Uterus (tissue), 4 donors: ENCODE data around the gene C1orf21. TPM values are rescaled to one million over a fixed set of nuclear protein-coding genes. Genes with fewer than 3 reads are reported as not detected.
A peak's percentile ranks its signal among the peaks of the same experiment; 100 is the strongest.

ENCODE experiments used
- DNase-seq, 2 donors: peaks; one replicate each; pipeline ENCODE4 v3.0.0-alpha.2; 2019 to 2020
- H3K27ac ChIP-seq, 2 donors: fragments of 200-600 bp; sonication (generic); 1 replicate in 1 of 2; 2 replicates in 1 of 2; pipeline ENCODE4 v1.5.1; 2016 to 2018
- H3K27me3 ChIP-seq, 2 donors: fragments of 200-600 bp; sonication (generic); one replicate each; pipeline ENCODE4 v1.5.1; 2018 to 2019; ENCODE audit warnings: control low read depth in 1 of 2
- H3K36me3 ChIP-seq, 2 donors: fragments of 200-600 bp; sonication (generic); one replicate each; pipeline ENCODE4 v1.5.1; 2019; ENCODE audit warnings: control low read depth in 1 of 2
- H3K4me1 ChIP-seq, 2 donors: fragments of 200-600 bp; sonication (generic); one replicate each; pipeline ENCODE4 v1.5.1; 2018 to 2019; ENCODE audit warnings: control low read depth in 1 of 2
- H3K4me3 ChIP-seq, 2 donors: fragments of 200-600 bp; sonication (generic); 1 replicate in 1 of 2; 2 replicates in 1 of 2; pipeline ENCODE4 v1.5.1; 2018 to 2019; ENCODE audit warnings: mild to moderate bottlenecking in 1 of 2
- H3K9me3 ChIP-seq, 2 donors: fragments of 200-600 bp; sonication (generic); one replicate each; pipeline ENCODE4 v1.5.1; 2019; ENCODE audit warnings: control low read depth in 1 of 2
- CTCF ChIP-seq, 4 experiments: fragments of 200-600 bp in 2 of 4; fragments of 450-650 bp in 2 of 4; sonication (generic) in 2 of 4; IDR thresholded peaks; one replicate each; pipeline ENCODE4 v1.5.1; 2016 to 2019; ENCODE audit warnings: antibody characterized with exemption in 4 of 4, mild to moderate bottlenecking in 2 of 4, moderate library complexity in 1 of 4
- POLR2A ChIP-seq, 2 donors: fragments of 450-650 bp; IDR thresholded peaks; one replicate each; pipeline ENCODE4 v1.6.1; 2016; ENCODE audit warnings: antibody characterized with exemption in 2 of 2, mild to moderate bottlenecking in 1 of 2, moderate library complexity in 1 of 2
- intact Hi-C: fragments of 100-400 bp; cut with DNase I; formaldehyde crosslinking; loops from one replicate; pipeline ENCODE4 v1.15.1; 2023; ENCODE audit warnings: low total_unique reads
- total RNA-seq, 4 donors: library from RNA; depleted of rRNA in 3 of 4; stranded (reverse); fragments of >200 nt in 3 of 4; gene quantifications; one replicate each; pipeline versions ENCODE4 v1.1.0 to v1.2.4, GENCODE V29; 2014 to 2023
- donor health status: DM: yes; HTN: yes; CAD: no.

Gene C1orf21
- total RNA-seq, 4 donors from 2014 or later, result 15.0 to 71.0 (median 44.5) TPM

- Histone ChIP-seq H3K27ac (peak overlapping the region; percentile 8 to 32), H3K4me3 (no peak overlapping the region), H3K36me3 (no peaks in the 10 kb centered on the region), H3K4me1 (peaks cover 13 to 15% of the 10 kb centered on the region in 2 donors), H3K27me3 (no peaks in the 10 kb centered on the region), H3K9me3 (no peaks in the 10 kb centered on the region)
- DNase-seq, result no peak
- TF ChIP-seq POLR2A (IDR thresholded peaks at IDR 0.05) (no peak), CTCF (IDR thresholded peaks at IDR 0.05) (no peak)
- intact Hi-C loops, result no loop called here
Observed at GRCh38 chr1:184407816-184408510, 21.1 kb downstream of the C1orf21 start.

GRCh38 chr1:184408580-184408979 lies 21.8 kb downstream of the C1orf21 start:
- Histone ChIP-seq H3K36me3 (no peaks in the 10 kb centered on the region), H3K27me3 (no peaks in the 10 kb centered on the region), H3K9me3 (no peaks in the 10 kb centered on the region), H3K27ac (peak overlapping the region in 1 of 2 donors; percentile 32), H3K4me3 (no peak overlapping the region), H3K4me1 (peaks cover 12 to 13% of the 10 kb centered on the region in 2 donors)
- no peak for TF ChIP-seq POLR2A (IDR thresholded peaks at IDR 0.05)
- no peak for DNase-seq
- intact Hi-C loops, result no loop called here

- intact Hi-C loops, result no loop called here
- H3K4me1 ChIP-seq, result peaks cover 8 to 13% of the 10 kb centered on the region in 2 donors
- no peaks in the 10 kb centered on the region for H3K36me3 ChIP-seq
- H3K4me3 ChIP-seq, result no peak overlapping the region
- H3K27me3 ChIP-seq, result no peaks in the 10 kb centered on the region
- no peaks in the 10 kb centered on the region for H3K9me3 ChIP-seq
- DNase-seq, result no peak
- TF ChIP-seq CTCF (IDR thresholded peaks at IDR 0.05) (no peak), POLR2A (IDR thresholded peaks at IDR 0.05) (no peak)
- peak overlapping the region in 1 of 2 donors; percentile 32 for H3K27ac ChIP-seq
Observed at GRCh38 chr1:184409011-184409410, 22.2 kb downstream of the C1orf21 start.

- no peak for DNase-seq
- no peaks in the 10 kb centered on the region for H3K4me1 ChIP-seq
- TF ChIP-seq POLR2A (IDR thresholded peaks at IDR 0.05) (no peak), CTCF (IDR thresholded peaks at IDR 0.05) (no peak)
- no peaks in the 10 kb centered on the region for H3K9me3 ChIP-seq
- no peak overlapping the region for H3K27ac ChIP-seq
- H3K36me3 ChIP-seq, result no peaks in the 10 kb centered on the region
- H3K4me3 ChIP-seq, result no peak overlapping the region
- H3K27me3 ChIP-seq, result no peaks in the 10 kb centered on the region
- intact Hi-C loops, result no loop called here
Observed at GRCh38 chr1:184412472-184412871, 25.6 kb downstream of the C1orf21 start.

- Histone ChIP-seq H3K4me3 (no peak overlapping the region), H3K27me3 (no peaks in the 10 kb centered on the region), H3K4me1 (peaks cover 0 to 8% of the 10 kb centered on the region in 2 donors), H3K9me3 (no peaks in the 10 kb centered on the region), H3K27ac (no peak overlapping the region), H3K36me3 (no peaks in the 10 kb centered on the region)
- intact Hi-C loops, result no loop called here
- TF ChIP-seq POLR2A (IDR thresholded peaks at IDR 0.05) (no peak), CTCF (IDR thresholded peaks at IDR 0.05) (no peak)
- DNase-seq, result no peak
Observed at GRCh38 chr1:184416481-184416880, 29.7 kb downstream of the C1orf21 start.
